ENCODE data around the gene GCH1.
"Not testable (repeated sequence)": the region's sequence is repeated elsewhere in the genome, so short reads cannot be mapped to it uniquely, and the experiment has no call there.

Gene GCH1, protein sequence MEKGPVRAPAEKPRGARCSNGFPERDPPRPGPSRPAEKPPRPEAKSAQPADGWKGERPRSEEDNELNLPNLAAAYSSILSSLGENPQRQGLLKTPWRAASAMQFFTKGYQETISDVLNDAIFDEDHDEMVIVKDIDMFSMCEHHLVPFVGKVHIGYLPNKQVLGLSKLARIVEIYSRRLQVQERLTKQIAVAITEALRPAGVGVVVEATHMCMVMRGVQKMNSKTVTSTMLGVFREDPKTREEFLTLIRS

DNA sequence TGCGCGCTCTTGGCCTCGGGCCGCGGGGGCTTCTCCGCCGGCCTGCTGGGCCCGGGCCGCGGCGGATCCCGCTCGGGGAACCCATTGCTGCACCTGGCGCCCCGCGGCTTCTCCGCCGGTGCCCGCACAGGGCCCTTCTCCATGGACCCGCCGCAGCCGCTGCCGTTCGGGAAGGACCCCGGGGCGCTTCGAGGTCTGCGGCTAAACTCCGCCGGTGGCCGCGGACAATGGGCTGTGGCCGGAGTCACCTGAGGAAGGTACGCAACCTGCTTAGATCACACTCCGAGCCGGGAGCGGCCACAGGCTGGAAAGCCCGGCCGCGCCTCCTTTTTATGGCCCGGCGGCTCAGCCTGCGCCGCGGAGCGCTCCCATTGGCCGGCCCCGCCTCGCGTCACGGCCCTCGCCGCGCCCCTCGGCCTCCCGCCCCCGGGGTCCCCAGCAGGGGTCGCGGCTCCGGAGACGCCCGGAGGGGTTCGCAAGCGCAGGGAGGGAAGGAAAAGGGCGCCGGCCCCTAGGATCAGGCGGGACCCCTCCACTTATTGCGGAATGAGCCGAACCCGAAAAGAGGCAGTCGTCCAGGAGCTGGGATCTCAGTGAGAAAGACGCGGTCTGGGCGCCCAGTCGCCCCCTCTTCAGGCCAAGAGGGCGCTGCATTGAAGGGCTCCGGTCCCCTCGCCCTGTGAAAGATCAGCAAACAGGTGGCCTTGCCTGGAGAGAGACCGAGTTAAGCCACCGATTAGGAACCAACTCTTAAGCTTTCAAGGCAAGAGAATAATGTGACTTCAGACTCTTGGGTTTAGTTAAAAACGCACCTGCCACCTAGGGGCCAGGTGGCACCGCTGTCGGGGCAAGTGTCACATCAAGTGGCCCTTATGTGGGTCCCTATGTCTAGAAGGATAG lies at the start of gene GCH1:
Gene GCH1, minus strand, starts transcription at position 306 of the 900 bp plus-strand sequence. Its CDS starts 163 bp downstream, at position 143.
- DNase-seq (ENCODE audit: low read depth): peak; percentile 72

DNA sequence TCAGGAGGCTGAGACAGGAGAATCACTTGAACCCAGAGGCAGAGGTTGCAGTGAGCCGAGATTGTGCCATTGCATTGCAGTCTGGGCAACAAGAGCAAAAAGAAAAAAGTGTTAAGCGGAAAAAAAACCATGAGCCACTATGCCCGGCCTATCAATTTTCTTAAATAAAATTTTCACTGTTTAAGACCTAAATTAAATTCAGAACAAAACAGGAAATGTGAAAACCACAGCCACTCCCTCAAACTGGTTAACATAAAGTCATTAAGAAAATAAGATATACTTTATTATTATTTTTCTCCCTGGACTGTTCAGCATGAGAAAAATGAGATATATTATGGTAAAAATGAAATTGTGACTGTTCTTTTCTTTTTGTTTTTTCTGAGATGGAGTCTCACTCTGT lies 44.6 kb upstream of the GCH1 start:
- no peak for DNase-seq (ENCODE audit: low read depth)

DNA sequence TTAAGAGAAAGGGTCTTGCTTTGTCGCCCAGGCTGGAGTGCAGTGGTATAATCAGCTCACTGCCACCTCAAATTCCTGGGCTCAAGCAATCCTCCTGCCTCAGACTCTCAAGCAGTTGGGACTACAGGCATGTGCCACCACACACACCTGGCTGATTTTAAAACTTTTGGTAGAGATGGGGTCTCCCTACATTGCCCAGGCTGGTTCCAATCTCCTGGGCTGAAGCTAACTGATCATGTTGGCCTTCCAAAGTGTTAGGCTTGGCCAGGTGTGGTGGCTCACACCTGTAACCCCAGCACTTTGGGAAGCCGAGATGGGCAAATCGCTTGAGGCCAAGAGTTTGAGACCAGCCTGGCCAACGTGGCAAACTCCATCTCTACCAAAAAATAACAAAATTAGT lies 43.9 kb upstream of the GCH1 start:
- no peak for DNase-seq (ENCODE audit: low read depth)

DNA sequence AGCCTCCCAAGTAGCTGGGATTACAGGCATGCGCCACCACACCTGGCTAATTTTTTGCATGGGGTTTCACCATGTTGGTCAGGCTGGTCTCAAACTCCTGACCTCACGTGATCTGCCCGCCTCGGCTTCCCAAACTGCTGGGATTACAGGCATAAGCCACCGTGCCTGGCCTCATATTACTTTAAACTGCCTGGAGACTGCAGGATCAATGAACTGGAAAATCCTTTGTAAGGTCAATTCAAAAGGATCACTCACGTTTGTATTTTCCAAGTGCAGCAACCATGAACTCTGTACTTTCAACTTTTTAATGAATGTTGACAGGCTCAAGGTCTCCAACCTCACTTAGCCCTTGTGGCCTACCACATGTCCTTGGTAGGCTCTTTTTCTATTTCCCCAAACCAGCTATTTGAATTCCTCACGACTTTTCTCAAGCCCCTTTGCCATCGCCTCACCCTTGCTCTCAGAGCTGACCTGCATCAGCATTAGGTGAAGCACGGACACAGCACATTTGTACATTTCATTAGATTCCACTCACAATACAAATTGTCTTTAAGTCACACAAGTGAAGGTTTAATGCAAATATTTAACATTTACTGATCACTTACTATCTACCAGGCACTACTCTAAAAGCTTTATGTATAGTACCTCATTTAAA lies 42.2 kb upstream of the GCH1 start:
- DNase-seq (ENCODE audit: low read depth): no peak

DNA sequence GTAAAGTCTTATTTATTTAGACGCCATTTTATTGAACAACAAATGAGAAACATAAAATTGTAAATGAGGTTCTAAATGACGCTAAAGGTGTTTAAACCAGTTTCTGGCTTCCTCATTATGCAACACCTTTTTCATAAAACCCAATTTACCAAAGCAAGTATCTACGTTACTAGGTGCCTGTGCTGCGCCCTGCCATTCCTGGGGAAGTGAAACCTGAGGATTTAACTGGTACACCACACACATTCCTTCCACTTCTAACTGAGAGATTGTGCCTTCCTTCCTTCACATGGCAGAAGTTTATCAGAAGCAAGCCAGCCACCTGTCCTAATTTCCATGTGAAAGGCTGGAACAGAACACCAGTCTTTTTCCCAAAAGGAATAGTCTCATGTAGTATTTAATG lies 40.3 kb upstream of the GCH1 start:
- DNase-seq (ENCODE audit: low read depth): no peak

DNA sequence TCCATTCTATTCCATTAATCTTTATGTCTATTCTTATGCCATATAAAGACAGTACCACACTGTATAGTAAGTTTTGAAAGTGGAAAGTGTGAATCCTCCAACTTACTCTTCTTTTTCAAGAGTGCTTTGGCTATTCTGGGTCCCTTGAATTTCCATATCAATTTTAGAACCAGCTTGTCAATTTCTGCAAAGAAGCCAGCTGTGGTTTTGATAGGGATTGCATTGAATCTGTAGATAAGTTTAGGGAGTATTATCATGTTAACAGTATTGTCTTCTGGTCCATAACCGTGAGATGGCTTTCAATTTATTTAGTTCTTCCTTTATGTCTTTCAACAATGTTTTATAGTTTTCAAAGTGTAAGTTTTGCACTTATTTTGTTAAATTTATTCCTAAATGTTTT lies 34.2 kb upstream of the GCH1 start:
- DNase-seq (ENCODE audit: low read depth): no peak

DNA sequence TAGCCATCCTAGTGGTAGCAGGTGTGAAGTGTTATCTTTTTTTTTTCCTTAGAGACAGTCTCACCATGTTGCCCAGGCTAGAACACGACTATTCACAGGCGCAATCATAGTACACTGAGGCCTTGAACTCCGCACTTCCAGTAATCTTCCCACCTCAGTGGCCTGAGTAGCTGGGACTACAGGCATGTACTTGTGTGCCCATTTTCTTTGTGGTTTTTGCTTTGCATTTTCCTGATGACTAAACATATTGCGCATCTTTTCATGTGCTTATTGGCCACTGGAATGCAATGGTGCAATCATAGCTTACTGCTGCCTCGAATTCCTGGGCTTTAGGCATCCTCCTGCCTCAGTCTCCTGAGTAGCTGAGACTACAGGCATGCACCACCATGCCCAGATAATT lies 33.3 kb upstream of the GCH1 start:
- no peak for DNase-seq (ENCODE audit: low read depth)

DNA sequence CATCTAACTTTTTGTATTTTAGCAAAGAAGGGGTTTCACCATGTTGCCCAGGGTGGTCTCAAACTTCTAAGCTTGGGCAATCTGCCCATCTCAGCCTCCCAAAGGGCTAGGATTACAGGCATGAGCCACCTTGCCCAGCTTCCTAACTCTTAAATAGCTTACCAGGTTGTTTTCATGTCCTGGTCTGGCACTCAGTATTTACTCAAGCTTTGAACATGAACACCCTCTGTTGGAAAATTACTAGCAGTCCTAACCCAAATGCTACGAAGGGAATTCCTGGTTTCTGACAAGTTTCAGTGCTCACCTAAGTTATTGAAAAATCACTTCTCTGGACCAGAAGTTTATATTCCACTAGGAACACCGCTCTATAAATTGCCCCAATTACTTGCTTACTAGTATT lies 32.5 kb upstream of the GCH1 start:
- no peak for DNase-seq (ENCODE audit: low read depth)

DNA sequence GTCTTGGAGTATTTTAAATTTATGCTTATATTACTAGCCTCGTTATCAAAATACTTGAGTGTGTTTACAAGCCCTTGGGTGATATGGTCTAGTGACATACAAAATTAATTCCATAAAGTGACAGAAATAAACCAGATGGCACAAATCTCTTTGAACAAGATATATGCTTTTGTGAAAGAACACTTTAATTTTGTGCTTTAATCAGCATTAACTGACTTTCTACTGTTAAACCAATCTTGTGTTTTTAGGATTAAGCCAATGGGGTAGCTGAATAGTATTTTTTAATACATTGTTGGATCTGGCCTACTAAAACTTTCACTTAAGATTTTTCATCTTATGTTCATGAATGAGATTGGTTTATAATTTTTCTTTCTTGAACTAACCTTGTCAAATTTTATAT lies 30.4 kb upstream of the GCH1 start:
- DNase-seq (ENCODE audit: low read depth): no peak

DNA sequence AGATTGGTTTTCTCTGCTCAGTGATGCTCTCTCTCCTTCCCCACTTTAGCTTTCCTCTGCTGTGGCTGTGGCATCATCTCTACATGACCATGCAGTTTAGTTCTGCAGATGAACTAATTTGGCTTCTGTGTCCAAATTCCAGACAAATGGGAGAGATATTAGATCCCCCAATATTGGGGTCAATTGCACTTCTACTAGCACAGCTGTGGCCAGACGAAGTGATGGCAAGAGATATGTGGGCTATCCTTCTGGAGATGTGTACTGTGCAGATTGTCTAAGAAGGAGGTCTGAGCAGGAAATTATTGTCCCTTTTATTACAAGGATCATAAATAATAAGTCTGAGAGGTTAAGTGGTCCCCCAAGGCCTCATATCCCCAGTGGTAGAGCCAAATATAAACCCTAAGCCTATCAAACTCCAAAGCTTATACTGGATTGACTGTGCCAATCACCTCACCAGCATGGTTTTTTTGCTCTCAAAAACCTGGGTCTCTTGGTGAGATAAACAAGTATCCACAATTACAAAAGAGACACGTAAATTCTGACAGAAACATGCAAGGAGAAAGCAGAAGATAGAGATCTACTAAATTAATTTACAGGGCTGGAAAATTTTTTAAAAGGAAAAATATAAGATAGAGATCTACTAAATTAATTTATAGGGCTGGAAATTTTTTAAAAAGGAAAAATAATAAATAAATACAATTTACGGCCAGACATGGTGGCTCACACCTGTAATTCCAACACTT lies 29.1 kb upstream of the GCH1 start:
- no peak for DNase-seq (ENCODE audit: low read depth)

DNA sequence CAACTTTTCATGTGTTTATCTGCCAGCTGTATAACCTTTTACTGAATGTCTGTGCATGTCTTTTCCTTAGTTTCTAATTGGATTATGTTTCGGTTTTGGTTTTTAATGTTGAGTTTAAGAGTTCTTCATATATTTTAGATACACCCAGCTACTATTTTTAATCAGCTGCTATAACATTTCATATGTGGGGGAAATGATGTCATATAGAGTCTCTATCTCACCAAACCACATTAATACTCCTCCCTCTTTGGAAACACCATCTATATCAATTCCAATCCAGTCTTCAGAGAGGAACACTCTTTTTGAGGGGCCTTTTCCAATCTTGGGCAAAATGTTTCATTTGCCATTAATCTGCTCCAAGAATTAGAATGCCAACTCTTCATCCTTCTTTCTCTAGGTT lies 28.5 kb upstream of the GCH1 start:
- DNase-seq (ENCODE audit: low read depth): no peak

DNA sequence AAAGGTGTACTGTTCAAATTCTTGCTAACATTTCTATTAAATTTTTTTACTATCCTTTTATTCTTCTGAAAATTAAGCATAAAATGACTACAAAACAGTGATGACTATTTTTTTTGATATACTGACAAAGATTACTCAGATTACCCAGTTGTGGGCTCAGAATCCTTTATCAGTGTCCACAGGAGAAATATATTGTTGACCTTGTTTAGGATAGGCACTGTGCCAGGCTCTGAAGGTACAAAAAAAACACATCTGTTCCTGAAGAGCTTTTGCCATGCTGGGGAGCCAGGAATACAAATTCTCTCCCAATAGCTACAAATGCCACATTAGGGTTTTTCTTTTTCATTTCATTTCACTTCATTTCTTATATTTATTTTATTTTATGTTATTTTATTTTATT lies 26.9 kb upstream of the GCH1 start:
- DNase-seq (ENCODE audit: low read depth): no peak

DNA sequence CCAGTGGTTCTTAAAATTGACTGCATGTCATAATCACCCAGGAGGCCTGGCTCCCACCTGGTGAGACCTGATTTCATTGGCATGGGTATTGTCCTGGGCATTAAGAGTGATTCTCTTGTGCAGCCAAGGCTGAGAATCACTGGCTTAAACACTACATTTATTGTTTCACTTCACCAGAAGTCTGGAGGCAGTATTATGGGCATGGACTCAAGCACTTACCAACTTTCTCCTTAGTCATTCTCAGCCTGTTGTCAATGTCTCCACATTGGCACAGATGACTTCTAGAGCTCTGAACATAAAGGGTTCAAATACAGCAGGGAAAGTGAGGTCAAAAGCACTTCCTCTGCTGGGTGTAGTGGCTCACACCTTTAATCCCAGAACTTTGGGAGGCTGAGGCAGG lies 25.6 kb upstream of the GCH1 start:
- DNase-seq (ENCODE audit: low read depth): no peak

DNA sequence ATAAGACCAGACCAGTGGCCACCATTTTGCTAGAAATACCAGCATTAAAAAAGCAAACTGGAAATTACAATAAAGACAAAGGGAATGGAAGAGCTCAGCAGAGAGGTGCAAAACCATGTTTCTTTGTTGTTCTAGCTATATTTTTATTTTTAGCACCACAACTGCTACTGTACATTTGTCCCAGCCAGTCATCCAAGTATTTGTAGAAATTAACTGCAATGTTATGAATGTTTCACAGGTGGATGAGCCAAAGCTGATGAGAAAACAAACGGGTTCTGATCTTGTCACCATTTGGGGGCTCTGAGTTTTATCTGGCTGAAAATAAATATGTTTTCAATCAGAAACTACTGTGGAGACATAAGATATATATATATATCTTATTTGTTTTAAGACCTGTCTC lies 24.9 kb upstream of the GCH1 start:
- no peak for DNase-seq (ENCODE audit: low read depth)

DNA sequence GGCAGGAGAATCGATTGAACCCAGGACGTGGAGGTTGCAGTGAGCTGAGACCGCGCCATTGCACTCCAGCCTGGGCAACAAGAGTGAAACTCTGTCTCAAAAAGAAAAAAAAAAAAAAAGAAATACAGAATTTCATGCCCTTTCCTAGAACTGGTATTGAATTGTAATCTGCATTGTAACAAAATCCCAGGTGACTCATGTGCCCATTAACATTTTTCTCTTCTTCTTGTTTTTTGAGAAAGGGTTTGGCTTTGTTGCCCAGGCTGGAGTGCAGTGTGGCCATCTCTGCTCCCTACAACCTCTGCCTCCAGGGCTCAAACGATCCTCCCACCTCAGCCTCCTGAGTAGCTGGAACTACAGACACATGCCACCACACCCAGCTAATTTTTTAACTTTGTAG lies 23.9 kb upstream of the GCH1 start:
- DNase-seq (ENCODE audit: low read depth): not testable (repeated sequence)

DNA sequence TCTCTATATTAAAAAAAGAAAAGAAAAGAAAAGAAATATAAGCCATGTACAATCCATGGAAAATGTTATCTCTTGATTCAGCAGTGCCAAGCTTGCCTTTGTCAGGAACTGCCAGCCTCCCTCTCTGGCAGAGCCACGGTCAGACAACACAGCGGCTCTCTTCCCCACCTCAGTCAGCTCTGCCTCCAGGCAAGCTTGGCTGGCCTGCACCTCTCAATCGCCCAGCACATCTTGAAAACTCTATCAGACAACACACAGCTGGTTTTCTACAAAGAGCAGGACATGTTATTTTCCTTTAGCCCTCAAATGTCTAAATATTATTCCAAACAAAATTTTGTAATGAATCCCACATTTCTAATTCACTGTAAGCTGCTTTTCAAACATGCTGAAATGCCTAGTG lies 20.0 kb upstream of the GCH1 start:
- no peak for DNase-seq (ENCODE audit: low read depth)

DNA sequence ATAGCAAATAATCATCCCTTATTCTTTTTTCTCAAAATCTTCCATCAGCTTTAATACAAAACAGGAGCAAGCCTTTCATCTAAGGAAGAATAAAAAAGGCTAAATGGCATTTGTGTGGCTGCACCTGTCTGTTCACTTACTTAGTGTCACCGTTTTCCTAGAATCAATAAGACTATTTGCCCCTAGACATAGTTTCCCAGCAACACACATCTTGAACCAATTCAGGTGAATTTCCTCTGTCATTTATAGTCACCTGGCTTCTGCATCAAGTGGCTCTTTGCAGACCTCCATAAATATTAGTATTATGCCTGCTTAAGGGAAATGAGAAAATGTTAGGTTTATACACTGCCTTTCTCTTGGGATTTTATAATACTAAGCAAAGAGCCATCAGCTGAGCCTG lies 17.4 kb upstream of the GCH1 start:
- no peak for DNase-seq (ENCODE audit: low read depth)

DNA sequence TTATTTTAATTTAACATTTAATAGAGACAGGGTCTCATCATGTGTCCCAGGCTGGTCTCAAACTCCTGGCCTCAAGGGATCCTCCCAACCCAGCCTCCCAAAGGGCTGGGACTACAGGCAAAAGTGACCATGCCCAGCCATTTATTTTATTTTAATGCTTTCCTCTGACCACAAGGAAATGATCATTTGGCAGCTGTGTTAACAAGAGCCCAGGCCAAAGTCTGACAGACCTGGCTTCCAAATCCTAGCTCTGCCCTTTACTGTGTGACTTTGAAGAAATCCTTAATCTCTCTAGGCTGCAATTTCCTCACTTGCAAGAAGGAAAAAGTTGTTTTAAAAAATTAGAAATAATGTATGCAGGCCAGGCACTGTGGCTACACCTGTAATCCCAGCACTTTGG lies 16.7 kb upstream of the GCH1 start:
- DNase-seq (ENCODE audit: low read depth): no peak

DNA sequence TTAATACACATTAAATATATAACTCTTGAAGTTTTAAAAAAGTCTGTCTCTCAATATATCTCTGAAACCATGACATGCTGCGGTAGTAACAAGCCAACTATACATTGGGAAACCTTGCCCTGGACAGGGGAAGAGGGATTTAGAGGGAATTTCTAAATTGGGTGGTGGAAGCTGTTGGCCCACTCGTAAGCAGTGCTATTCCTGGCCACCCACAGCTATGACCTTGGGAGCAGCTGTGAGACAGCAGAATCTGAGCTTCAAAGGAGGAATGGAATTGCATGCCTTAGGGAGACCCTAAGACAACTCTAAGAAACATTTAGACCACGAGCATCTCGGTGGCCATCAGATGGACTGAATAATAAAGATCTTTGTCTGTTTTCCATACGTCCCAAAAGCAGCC lies 15.8 kb upstream of the GCH1 start:
- DNase-seq (ENCODE audit: low read depth): no peak

DNA sequence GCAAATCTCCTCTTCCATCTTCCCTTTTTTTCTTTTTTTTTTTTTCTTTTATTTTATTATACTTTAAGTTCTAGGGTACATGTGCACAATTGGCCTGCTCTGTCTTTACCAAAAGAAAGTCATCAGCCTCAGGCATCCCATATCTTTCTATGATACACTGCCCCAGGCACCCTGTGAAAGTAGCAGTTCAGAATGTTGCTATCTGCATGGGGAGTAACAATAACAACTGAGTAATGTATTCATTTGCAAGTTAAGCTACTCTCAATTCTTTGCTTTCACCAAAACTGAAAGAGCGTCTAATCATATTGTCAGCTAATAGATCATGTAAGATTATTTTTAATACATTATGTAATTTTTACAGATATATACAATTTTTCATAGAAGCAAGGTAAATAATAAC lies 13.5 kb upstream of the GCH1 start:
- no peak for DNase-seq (ENCODE audit: low read depth)

DNA sequence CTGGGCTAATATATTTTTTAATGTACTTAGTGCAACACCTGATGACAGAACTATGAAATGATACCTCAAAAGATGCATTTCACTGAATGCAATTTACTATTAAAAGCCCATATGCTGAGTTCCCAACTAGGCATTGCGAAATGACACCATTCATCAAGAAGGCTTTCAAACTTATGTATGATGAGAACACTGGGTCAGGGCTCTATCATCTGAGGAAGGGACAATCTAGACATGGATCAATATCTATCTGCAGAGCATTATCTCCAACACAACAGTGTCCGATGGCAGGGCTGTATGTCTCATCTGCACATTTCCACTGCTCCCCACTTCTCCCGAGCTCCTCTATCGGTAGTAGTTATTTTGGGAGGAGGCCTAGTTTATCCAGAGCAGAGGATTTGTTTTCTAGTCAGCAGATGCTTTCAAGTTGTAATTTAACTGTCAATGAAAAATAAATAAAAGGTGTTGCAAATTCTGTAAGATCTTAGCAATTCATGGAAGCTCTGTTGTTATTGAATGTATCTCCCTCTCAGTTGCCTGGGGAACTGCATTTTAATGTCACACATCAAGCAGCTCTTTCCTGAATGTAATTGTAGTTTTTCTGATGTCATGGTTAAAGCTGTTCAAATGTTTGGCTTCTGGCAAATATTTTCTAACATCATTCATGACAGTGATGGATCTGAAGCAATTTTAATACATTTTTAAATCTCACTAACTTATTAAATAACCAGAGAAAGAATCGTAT lies 7.4 kb upstream of the GCH1 start:
- no peak for DNase-seq (ENCODE audit: low read depth)

DNA sequence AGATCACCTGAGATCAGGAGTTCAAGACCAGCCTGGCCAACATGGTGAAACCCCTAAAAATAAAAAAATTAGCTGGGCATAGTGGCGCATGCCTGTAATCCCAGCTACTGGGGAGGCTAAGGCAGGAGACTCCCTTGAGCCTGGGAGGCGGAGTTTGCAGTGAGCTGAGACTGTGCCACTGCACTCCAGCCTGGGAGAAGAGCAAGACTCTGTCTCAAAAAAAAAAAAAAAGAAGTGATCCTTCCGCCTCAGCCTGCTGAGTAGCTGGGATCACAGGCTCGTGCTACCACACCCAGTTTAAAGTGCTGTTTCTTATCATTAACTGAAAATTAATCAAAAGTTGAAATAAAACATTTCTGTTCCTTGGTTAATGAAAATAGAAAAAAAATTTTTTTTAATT lies 6.3 kb upstream of the GCH1 start:
- DNase-seq (ENCODE audit: low read depth): not testable (repeated sequence)
